Thoracic aorta (tissue), 2 donors: ENCODE measurements around the gene PCMT1. TPM values are rescaled to one million over a fixed set of nuclear protein-coding genes. Genes with fewer than 3 reads are reported as not detected.
A peak's percentile ranks its signal among the peaks of the same experiment; 100 is the strongest.

Experiments used
- ATAC-seq: fragments of 150-250 bp; one replicate; pipeline ENCODE4 v1.8.0; 2017; ENCODE audit warnings: low read depth; ENCODE audit not compliant: insufficient number of reproducible peaks, low FRiP score
- DNase-seq: peaks from one replicate; pipeline ENCODE4 v3.0.0-alpha.2; 2020; ENCODE audit warnings: low spot score
- H3K27ac ChIP-seq, 2 donors: fragments of 200-600 bp; sonication (generic); 1 replicate in 1 of 2; 2 replicates in 1 of 2; pipeline ENCODE4 v1.5.1; 2016; ENCODE audit warnings: mild to moderate bottlenecking in 2 of 2, moderate library complexity in 2 of 2
- H3K27me3 ChIP-seq: fragments of 200-600 bp; sonication (generic); replicated peaks from 2 replicates; pipeline ENCODE4 v1.6.0; 2016; ENCODE audit warnings: mild to moderate bottlenecking; ENCODE audit not compliant: insufficient read depth
- H3K36me3 ChIP-seq: fragments of 200-600 bp; sonication (generic); one replicate; pipeline ENCODE4 v1.5.1; 2016
- H3K4me1 ChIP-seq, 2 donors: fragments of 200-600 bp; sonication (generic); 1 replicate in 1 of 2; 2 replicates in 1 of 2; pipeline versions ENCODE4 v1.5.1 to v1.6.0; 2016; ENCODE audit warnings: low read depth in 2 of 2, mild to moderate bottlenecking in 1 of 2; ENCODE audit not compliant: control insufficient read depth in 1 of 2
- H3K4me3 ChIP-seq: fragments of 200-600 bp; sonication (generic); 2 replicates; pipeline ENCODE4 v1.5.1; 2016; ENCODE audit warnings: mild to moderate bottlenecking
- H3K9me3 ChIP-seq: fragments of 200-600 bp; sonication (generic); 2 replicates; pipeline ENCODE4 v1.5.1; 2016
- CTCF ChIP-seq: fragments of 200-600 bp; sonication (generic); IDR thresholded peaks from one replicate; pipeline ENCODE4 v1.5.1; 2019; ENCODE audit warnings: antibody characterized with exemption
- total RNA-seq, 2 donors: library from RNA; depleted of rRNA; stranded (reverse); fragments of >200 nt; gene quantifications; one replicate each; pipeline versions ENCODE4 v1.1.0 to v1.2.3, GENCODE V29; 2016

PCMT1 gene
- total RNA-seq, 2 donors from 2014 or later = 40.6 to 86.0 TPM

- Histone ChIP-seq H3K9me3 (no peaks in the 10 kb centered on the region), H3K4me3 (peak overlapping the region; percentile 53), H3K27me3 (no peaks in the 10 kb centered on the region), H3K4me1 (peaks cover 0 to 10% of the 10 kb centered on the region in 2 donors), H3K27ac (no peak overlapping the region), H3K36me3 (no peaks in the 10 kb centered on the region)
- DNase-seq (no peak), ATAC-seq (no peak)
- TF ChIP-seq CTCF = no peak
Measured at GRCh38 chr6:149831308-149831820, 81.8 kb downstream of the PCMT1 start.

GRCh38 chr6:149833651-149834050 lies 84.1 kb downstream of the PCMT1 start:
- peaks cover 0 to 10% of the 10 kb centered on the region in 2 donors for H3K4me1 ChIP-seq
- H3K9me3 ChIP-seq = no peaks in the 10 kb centered on the region
- no peak overlapping the region for H3K4me3 ChIP-seq
- no peak overlapping the region for H3K27ac ChIP-seq
- TF ChIP-seq CTCF = no peak
- DNase-seq (no peak), ATAC-seq (no peak)
- no peaks in the 10 kb centered on the region for H3K27me3 ChIP-seq
- no peaks in the 10 kb centered on the region for H3K36me3 ChIP-seq

- DNase-seq (peak; percentile 28), ATAC-seq (no peak)
- Histone ChIP-seq H3K4me1 (peaks cover 0 to 10% of the 10 kb centered on the region in 2 donors), H3K36me3 (no peaks in the 10 kb centered on the region), H3K4me3 (no peak overlapping the region), H3K9me3 (no peaks in the 10 kb centered on the region), H3K27me3 (no peaks in the 10 kb centered on the region), H3K27ac (no peak overlapping the region)
- peak; percentile 90 for TF ChIP-seq CTCF
Measured at GRCh38 chr6:149834513-149835481, 85.3 kb downstream of the PCMT1 start.

GRCh38 chr6:149840345-149841075 lies 91.0 kb downstream of the PCMT1 start:
- Histone ChIP-seq H3K9me3 (no peaks in the 10 kb centered on the region), H3K36me3 (no peaks in the 10 kb centered on the region), H3K27ac (no peak overlapping the region), H3K4me1 (no peaks in the 10 kb centered on the region), H3K27me3 (no peaks in the 10 kb centered on the region), H3K4me3 (no peak overlapping the region)
- ATAC-seq = no peak
- no peak for TF ChIP-seq CTCF
- no peak for DNase-seq

GRCh38 chr6:149842331-149842730 lies 92.8 kb downstream of the PCMT1 start:
- ATAC-seq = no peak
- H3K9me3 ChIP-seq = no peaks in the 10 kb centered on the region

More at GRCh38 chr6:149842331-149842730, 92.8 kb downstream of the PCMT1 start:
- Histone ChIP-seq H3K36me3 (no peaks in the 10 kb centered on the region), H3K4me1 (peaks cover 5 to 14% of the 10 kb centered on the region in 2 donors), H3K27me3 (no peaks in the 10 kb centered on the region), H3K27ac (no peak overlapping the region), H3K4me3 (no peak overlapping the region)
- no peak for TF ChIP-seq CTCF
- no peak for DNase-seq
